Left ventricle myocardium inferior (tissue), 1 donor: ENCODE measurements around the gene PROC. TPM values are rescaled to one million over a fixed set of nuclear protein-coding genes. Genes with fewer than 3 reads are reported as not detected.
A peak's percentile ranks its signal among the peaks of the same experiment; 100 is the strongest.

Experiments
- DNase-seq: peaks from one replicate; pipeline ENCODE4 v3.0.0-alpha.2; 2020
- H3K27ac ChIP-seq: fragments of 200-600 bp; replicated peaks from 2 replicates; pipeline ENCODE4 v1.8.0; 2021
- H3K27me3 ChIP-seq: fragments of 200-600 bp; 2 replicates; pipeline ENCODE4 v1.8.0; 2021; ENCODE audit warnings: low read depth
- H3K36me3 ChIP-seq: fragments of 200-600 bp; 2 replicates; pipeline ENCODE4 v1.8.0; 2021
- H3K4me1 ChIP-seq: fragments of 200-600 bp; 2 replicates; pipeline ENCODE4 v1.8.0; 2021
- H3K4me3 ChIP-seq: fragments of 200-600 bp; 2 replicates; pipeline ENCODE4 v1.8.0; 2021; ENCODE audit warnings: mild to moderate bottlenecking, moderate library complexity
- H3K9me3 ChIP-seq: fragments of 200-600 bp; replicated peaks from 2 replicates; pipeline ENCODE4 v1.8.0; 2021
- CTCF ChIP-seq: fragments of 200-600 bp; IDR thresholded peaks from 2 replicates; pipeline ENCODE4 v1.8.0; 2021; ENCODE audit warnings: antibody characterized with exemption, mild to moderate bottlenecking, borderline replicate concordance
- intact Hi-C: fragments of 100-400 bp; cut with micrococcal nuclease; formaldehyde crosslinking; loops from one replicate; pipeline ENCODE4 v1.11.0; 2022
- total RNA-seq: library from RNA; stranded (reverse); fragmentation: NEBNext Ultra II Directional; extraction: Animal tissue kit (Norgen Biotek cat#: 25700); gene quantifications from one replicate; pipeline ENCODE4 v1.2.1, GENCODE V29; 2021
- donor health status: DM: no; HTN: yes; CAD: no; lungs with severe emphysema.

PROC gene
- total RNA-seq, 1 donor from 2014 or later = not detected

GRCh38 chr2:127405255-127405610 lies 13.0 kb upstream of the PROC start:
- H3K9me3 ChIP-seq = no peaks in the 10 kb centered on the region
- H3K27ac ChIP-seq = peak overlapping the region; percentile 74
- no peak for DNase-seq
- intact Hi-C loops = no loop called here
- TF ChIP-seq CTCF = no peak
- peaks cover 36% of the 10 kb centered on the region for H3K4me1 ChIP-seq
- no peaks in the 10 kb centered on the region for H3K36me3 ChIP-seq
- no peaks in the 10 kb centered on the region for H3K27me3 ChIP-seq
- H3K4me3 ChIP-seq = no peak overlapping the region

- H3K9me3 ChIP-seq = no peaks in the 10 kb centered on the region
- TF ChIP-seq CTCF = no peak
- no peak overlapping the region for H3K4me3 ChIP-seq
- intact Hi-C loops = no loop called here
- H3K27me3 ChIP-seq = no peaks in the 10 kb centered on the region
- no peak for DNase-seq
- H3K27ac ChIP-seq = no peak overlapping the region
- H3K36me3 ChIP-seq = no peaks in the 10 kb centered on the region
- H3K4me1 ChIP-seq = peaks cover 48% of the 10 kb centered on the region
These were observed 11.8 kb upstream of the PROC start for GRCh38 chr2:127406454-127406853.

GRCh38 chr2:127407091-127407490 lies 11.1 kb upstream of the PROC start:
- intact Hi-C loops = no loop called here
- Histone ChIP-seq H3K27me3 (no peaks in the 10 kb centered on the region), H3K4me1 (peaks cover 55% of the 10 kb centered on the region), H3K27ac (peak overlapping the region; percentile 92), H3K4me3 (no peak overlapping the region), H3K9me3 (no peaks in the 10 kb centered on the region), H3K36me3 (no peaks in the 10 kb centered on the region)
- TF ChIP-seq CTCF = no peak
- no peak for DNase-seq

GRCh38 chr2:127407661-127408003 lies 10.6 kb upstream of the PROC start:
- H3K9me3 ChIP-seq = no peaks in the 10 kb centered on the region
- intact Hi-C loops = no loop called here
- H3K27ac ChIP-seq = peak overlapping the region; percentile 92
- no peak for DNase-seq
- TF ChIP-seq CTCF = no peak
- no peaks in the 10 kb centered on the region for H3K36me3 ChIP-seq
- H3K27me3 ChIP-seq = no peaks in the 10 kb centered on the region
- peak overlapping the region; percentile 73 for H3K4me3 ChIP-seq
- peaks cover 56% of the 10 kb centered on the region for H3K4me1 ChIP-seq

- TF ChIP-seq CTCF = peak; percentile 18
- no peaks in the 10 kb centered on the region for H3K9me3 ChIP-seq
- peaks cover 56% of the 10 kb centered on the region for H3K4me1 ChIP-seq
- H3K27ac ChIP-seq = peak overlapping the region; percentile 92
- intact Hi-C loops = no loop called here
- H3K4me3 ChIP-seq = peak overlapping the region; percentile 73
- H3K27me3 ChIP-seq = no peaks in the 10 kb centered on the region
- peak; percentile 92 for DNase-seq
- no peaks in the 10 kb centered on the region for H3K36me3 ChIP-seq
These were observed 10.0 kb upstream of the PROC start for GRCh38 chr2:127408004-127408806.
